ENCODE measurements around the gene IKBIP. TPM values are rescaled to one million over a fixed set of nuclear protein-coding genes. Genes with fewer than 3 reads are reported as not detected.
"Not testable (repeated sequence)": the region's sequence is repeated elsewhere in the genome, so short reads cannot be mapped to it uniquely, and the experiment has no call there.

Gene IKBIP
- total RNA-seq, 2 experiments from 2014 or later, result 14.5 to 16.8 TPM

DNA sequence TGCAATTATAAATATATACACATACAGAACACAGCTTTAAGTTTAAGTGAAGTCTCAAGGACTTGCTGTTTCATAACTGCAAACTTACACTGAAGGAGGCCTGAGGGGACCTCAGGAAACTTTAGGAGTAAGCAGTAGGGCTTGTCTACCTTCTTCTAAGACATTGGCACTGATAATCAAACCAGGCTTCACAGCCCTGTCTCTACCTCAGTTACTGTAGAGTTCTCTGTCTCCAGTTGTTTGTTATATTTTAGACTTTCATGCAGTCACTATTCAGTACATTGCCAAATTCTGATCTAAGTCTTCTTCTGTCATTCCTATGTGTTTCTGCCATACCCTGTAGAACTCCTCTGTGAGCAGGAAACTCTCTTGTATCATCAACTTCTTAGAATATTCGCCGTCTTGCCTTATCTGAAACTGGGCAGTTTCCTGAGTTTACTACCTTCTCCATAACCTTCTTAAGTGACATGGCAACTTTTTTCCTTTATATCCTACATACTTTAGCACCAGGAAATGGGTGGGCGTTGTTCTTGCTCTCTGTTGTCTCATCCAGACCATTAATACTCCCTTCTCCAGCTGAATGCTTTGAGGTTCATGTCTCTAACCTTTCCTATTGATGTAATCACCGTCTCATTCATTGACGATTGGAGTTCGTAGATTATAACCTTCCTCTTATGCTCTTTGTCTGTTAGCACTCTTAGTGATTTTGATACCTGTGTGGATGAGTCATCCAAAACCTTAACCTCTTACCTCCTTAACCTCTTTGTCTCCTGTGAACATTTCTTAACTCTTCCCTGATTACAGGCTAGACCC, 11.9 kb upstream of the IKBIP start:
- intact Hi-C loops (cut with micrococcal nuclease), result loop anchor here (1.0 kb wide), 2 partner anchors 11 to 85 kb away; partner anchors contain the start of gene APAF1
- CTCF ChIA-PET, result interaction anchor here (0.5 to 0.6 kb wide), 2 partner anchors 109 to 657 kb away, joined by 3 read pairs; no protein-coding TSS in a partner anchor
- no peaks in the 10 kb centered on the region for H3K9me3 Mint-ChIP-seq
- no peaks in the 10 kb centered on the region for H3K27me3 Mint-ChIP-seq (ENCODE audit: low read depth)
- H3K4me3 Mint-ChIP-seq, result no peak overlapping the region
- H3K4me1 Mint-ChIP-seq (ENCODE audit: low read depth), result peaks cover 13% of the 10 kb centered on the region
- peaks cover 10% of the 10 kb centered on the region for H3K36me3 Mint-ChIP-seq (ENCODE audit: low read depth)
- DNase-seq, result peak; percentile 12
- H3K27ac Mint-ChIP-seq, result peak overlapping the region; percentile 48

DNA sequence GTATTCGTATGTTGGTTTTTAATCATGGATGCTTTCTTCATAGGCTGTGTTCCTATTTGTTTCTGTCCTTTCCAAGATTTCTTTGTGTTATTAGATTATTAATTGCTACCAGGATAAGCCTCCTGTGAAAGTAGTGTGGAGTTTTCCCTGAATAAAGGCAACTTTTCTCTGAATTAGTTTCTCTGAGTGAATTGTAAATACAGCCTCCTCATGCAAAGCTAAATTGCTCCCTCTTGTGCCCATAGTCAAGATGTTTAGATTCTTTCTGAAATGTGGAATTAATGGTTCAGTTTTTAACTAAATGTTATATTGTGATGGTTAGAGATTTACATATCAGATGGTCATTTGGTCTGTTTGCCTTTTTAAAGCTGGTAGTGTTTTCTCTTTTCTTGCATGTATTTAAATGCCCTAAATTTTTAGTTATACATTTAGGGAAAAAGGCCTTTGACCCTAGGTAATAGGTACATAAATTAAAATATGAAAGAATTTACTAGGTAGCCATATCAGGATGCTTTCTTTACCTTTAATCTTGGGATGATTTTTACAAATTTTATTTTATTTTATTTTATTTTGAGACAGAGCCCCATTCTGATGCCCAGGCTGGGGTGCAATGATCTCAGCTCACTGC, 9.4 kb upstream of the IKBIP start:
- Mint-ChIP-seq H3K9me3 (no peaks in the 10 kb centered on the region), H3K4me1 (ENCODE audit: low read depth) (peaks cover 15% of the 10 kb centered on the region), H3K36me3 (ENCODE audit: low read depth) (peaks cover 14% of the 10 kb centered on the region), H3K4me3 (no peak overlapping the region), H3K27ac (no peak overlapping the region), H3K27me3 (ENCODE audit: low read depth) (no peaks in the 10 kb centered on the region)
- no peak for DNase-seq
- CTCF ChIA-PET, result interaction anchor here (0.6 to 1.1 kb wide), 7 partner anchors 16 to 164 kb away, joined by 3 to 6 read pairs (median 3); no protein-coding TSS in a partner anchor
- intact Hi-C loops (cut with micrococcal nuclease), result loop anchor here (1.0 to 2.0 kb wide), 4 partner anchors 47 to 229 kb away; no protein-coding TSS in a partner anchor

DNA sequence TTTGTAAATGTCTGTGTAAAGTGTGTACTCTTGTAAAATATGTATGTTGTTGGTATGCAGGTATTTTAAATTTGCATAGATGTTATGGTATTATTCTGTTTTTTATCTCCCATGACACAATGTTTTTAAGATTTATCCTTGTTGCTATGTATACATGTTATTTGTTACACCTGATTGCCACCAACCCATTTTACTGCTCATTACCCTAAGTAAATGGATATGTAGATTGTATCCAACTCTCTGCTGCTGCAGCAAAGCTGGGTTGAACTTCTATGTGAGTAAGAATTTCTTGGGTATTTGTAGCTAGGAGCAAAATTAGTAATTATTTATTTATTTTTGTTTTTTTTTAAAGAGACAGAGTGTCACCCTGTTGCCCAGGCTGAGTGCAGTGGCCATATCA, 6.7 kb upstream of the IKBIP start:
- H3K36me3 Mint-ChIP-seq (ENCODE audit: low read depth), result peaks cover 10% of the 10 kb centered on the region
- CTCF ChIA-PET, result interaction anchor here (0.7 to 4.1 kb wide), 2 partner anchors 82 to 85 kb away, joined by 3 to 23 read pairs; no protein-coding TSS in a partner anchor
- no peak for DNase-seq
- H3K27me3 Mint-ChIP-seq (ENCODE audit: low read depth), result no peaks in the 10 kb centered on the region
- intact Hi-C loops (cut with micrococcal nuclease), result no loop called here
- no peaks in the 10 kb centered on the region for H3K9me3 Mint-ChIP-seq
- H3K27ac Mint-ChIP-seq, result no peak overlapping the region
- no peak overlapping the region for H3K4me3 Mint-ChIP-seq
- H3K4me1 Mint-ChIP-seq (ENCODE audit: low read depth), result peaks cover 14% of the 10 kb centered on the region

GRCh38 chr12:98646294-98647090, 1.9 kb upstream of the IKBIP start:
- CTCF ChIA-PET, result interaction anchor here (0.6 to 1.6 kb wide), 5 partner anchors 15 to 352 kb away, joined by 3 to 5 read pairs (median 3); partner anchors contain the start of gene SLC25A3
- Mint-ChIP-seq H3K36me3 (ENCODE audit: low read depth) (peaks cover 12% of the 10 kb centered on the region), H3K4me1 (ENCODE audit: low read depth) (peaks cover 21% of the 10 kb centered on the region), H3K9me3 (no peaks in the 10 kb centered on the region), H3K27me3 (ENCODE audit: low read depth) (no peaks in the 10 kb centered on the region), H3K4me3 (peak overlapping the region; percentile 96), H3K27ac (no peak overlapping the region)
- DNase-seq, result no peak
- intact Hi-C loops (cut with micrococcal nuclease), result no loop called here

GRCh38 chr12:98645572-98646067, 1.0 kb upstream of the IKBIP start:
- Mint-ChIP-seq H3K4me3 (peak overlapping the region; percentile 96), H3K27me3 (ENCODE audit: low read depth) (no peaks in the 10 kb centered on the region), H3K27ac (peak overlapping the region; percentile 80), H3K36me3 (ENCODE audit: low read depth) (peaks cover 10% of the 10 kb centered on the region), H3K4me1 (ENCODE audit: low read depth) (peaks cover 24% of the 10 kb centered on the region), H3K9me3 (peaks cover 1% of the 10 kb centered on the region)
- intact Hi-C loops (cut with micrococcal nuclease), result loop anchor here (1.0 to 2.0 kb wide), 9 partner anchors 11 to 1555 kb away; partner anchors contain the start of genes ACTR6 and SLC25A3
- CTCF ChIA-PET, result interaction anchor here (1.0 to 1.6 kb wide), 4 partner anchors 16 to 353 kb away, joined by 3 to 5 read pairs (median 4); partner anchors contain the start of gene SLC25A3
- DNase-seq, result peak; percentile 15

DNA sequence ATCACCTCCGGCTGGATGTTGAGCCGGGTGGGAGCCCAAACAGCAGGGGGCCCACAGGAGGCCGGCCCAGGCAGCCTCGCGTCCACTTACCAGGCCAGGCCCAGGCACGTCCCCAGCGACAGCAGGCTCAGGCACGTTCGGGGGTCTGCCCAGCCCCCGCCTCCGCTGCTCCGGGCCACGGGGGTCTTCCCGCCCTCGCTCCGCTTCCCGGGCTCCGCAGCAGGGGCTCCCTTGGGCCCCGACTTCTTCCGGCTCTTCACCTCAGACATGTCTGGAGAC, 216 bp downstream of the IKBIP start:
- intact Hi-C loops (cut with micrococcal nuclease), result loop anchor here (2.0 kb wide), 3 partner anchors 78 to 220 kb away; no protein-coding TSS in a partner anchor
- peaks cover 1% of the 10 kb centered on the region for H3K9me3 Mint-ChIP-seq
- DNase-seq, result no peak
- CTCF ChIA-PET, result interaction anchor here (0.6 to 1.1 kb wide), 5 partner anchors 49 to 135 kb away, joined by 3 to 5 read pairs (median 4); partner anchors contain the start of gene SLC25A3
- peaks cover 6% of the 10 kb centered on the region for H3K36me3 Mint-ChIP-seq (ENCODE audit: low read depth)
- H3K4me3 Mint-ChIP-seq, result peak overlapping the region; percentile 96
- no peaks in the 10 kb centered on the region for H3K27me3 Mint-ChIP-seq (ENCODE audit: low read depth)
- H3K27ac Mint-ChIP-seq, result peak overlapping the region; percentile 95
- peaks cover 24% of the 10 kb centered on the region for H3K4me1 Mint-ChIP-seq (ENCODE audit: low read depth)

DNA sequence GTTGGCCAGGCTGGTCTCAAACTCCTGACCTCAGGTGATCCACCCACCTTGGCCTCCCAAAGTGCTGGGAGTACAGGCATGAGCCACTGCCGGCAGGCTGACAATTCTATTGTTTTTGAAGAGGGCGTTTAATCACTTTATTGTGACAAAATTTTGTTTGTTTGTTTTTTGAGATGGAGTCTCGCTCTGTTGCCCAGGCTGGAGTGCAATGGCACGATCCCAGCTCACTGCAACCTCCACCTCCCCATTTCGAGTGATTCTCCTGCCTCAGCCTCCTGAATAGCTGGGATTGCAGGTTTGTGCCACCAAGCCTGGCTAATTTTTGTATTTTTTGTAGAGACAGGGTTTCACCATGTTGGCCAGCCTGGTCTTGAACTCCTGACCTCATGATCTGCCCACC, 1.8 kb downstream of the IKBIP start:
- H3K27me3 Mint-ChIP-seq (ENCODE audit: low read depth); H3K36me3 Mint-ChIP-seq (ENCODE audit: low read depth); DNase-seq; CTCF ChIA-PET; H3K9me3 Mint-ChIP-seq; intact Hi-C loops (cut with micrococcal nuclease); H3K27ac Mint-ChIP-seq: not testable (repeated sequence)
- peak overlapping the region; percentile 96 for H3K4me3 Mint-ChIP-seq
- peaks cover 18% of the 10 kb centered on the region for H3K4me1 Mint-ChIP-seq (ENCODE audit: low read depth)

DNA sequence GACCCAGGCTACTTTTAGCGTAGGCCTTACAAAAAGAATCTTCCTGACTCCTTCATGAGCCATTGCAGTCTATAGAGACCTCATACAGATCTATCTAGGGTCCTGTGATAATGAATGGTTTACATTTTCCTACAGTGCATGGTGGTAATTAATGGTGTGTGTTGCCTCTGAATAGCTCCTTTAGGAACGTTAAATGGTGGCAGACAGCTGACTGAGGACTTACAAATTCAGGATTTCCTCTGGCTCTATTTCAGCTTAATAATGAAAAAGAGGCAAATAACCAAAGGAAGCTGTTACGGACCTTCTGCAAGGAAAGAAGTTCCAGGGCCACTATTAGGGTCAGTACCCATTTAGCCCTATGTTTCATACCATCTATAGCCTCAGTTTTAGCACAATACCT, 5.1 kb downstream of the IKBIP start:
- H3K27me3 Mint-ChIP-seq (ENCODE audit: low read depth), result no peaks in the 10 kb centered on the region
- H3K4me1 Mint-ChIP-seq (ENCODE audit: low read depth), result peaks cover 12% of the 10 kb centered on the region
- no peak overlapping the region for H3K27ac Mint-ChIP-seq
- no peak overlapping the region for H3K4me3 Mint-ChIP-seq
- H3K36me3 Mint-ChIP-seq (ENCODE audit: low read depth), result peaks cover 10% of the 10 kb centered on the region
- intact Hi-C loops (cut with micrococcal nuclease), result no loop called here
- H3K9me3 Mint-ChIP-seq, result peaks cover 1% of the 10 kb centered on the region
- CTCF ChIA-PET, result interaction anchor here (1.2 to 2.1 kb wide), 2 partner anchors 72 to 359 kb away, joined by 4 to 11 read pairs; no protein-coding TSS in a partner anchor
- DNase-seq, result no peak

DNA sequence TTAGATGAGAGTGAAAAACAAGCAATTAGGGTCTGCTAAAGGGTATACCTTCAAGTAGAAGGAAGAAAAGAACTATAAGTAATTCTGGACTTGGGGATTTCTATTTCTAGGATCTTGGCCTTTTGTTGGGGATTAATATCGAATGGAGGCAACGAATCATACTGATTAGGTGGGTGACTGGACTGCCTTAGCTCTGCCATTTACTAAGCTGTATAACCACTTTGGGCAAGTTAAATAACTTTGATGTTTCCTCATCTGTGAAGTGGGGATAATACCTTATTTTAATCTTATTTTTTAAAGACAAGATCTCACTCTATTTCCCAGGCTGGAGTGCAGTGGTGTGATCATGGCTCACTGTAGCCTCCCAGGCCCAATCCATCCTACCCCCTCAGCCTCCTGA, 6.6 kb downstream of the IKBIP start:
- Mint-ChIP-seq H3K4me3 (no peak overlapping the region), H3K9me3 (peaks cover 1% of the 10 kb centered on the region), H3K27ac (no peak overlapping the region), H3K4me1 (ENCODE audit: low read depth) (peaks cover 7% of the 10 kb centered on the region), H3K36me3 (ENCODE audit: low read depth) (peaks cover 15% of the 10 kb centered on the region), H3K27me3 (ENCODE audit: low read depth) (no peaks in the 10 kb centered on the region)
- intact Hi-C loops (cut with micrococcal nuclease), result no loop called here
- CTCF ChIA-PET, result interaction anchor here (1.3 to 1.8 kb wide), 2 partner anchors 14 to 71 kb away, joined by 3 to 7 read pairs; no protein-coding TSS in a partner anchor
- DNase-seq, result no peak

GRCh38 chr12:98637068-98637467, 7.5 kb downstream of the IKBIP start:
- no peaks in the 10 kb centered on the region for H3K27me3 Mint-ChIP-seq (ENCODE audit: low read depth)
- intact Hi-C loops (cut with micrococcal nuclease), result no loop called here
- CTCF ChIA-PET, result no interaction called here
- peaks cover 5% of the 10 kb centered on the region for H3K4me1 Mint-ChIP-seq (ENCODE audit: low read depth)
- H3K36me3 Mint-ChIP-seq (ENCODE audit: low read depth), result peaks cover 18% of the 10 kb centered on the region
- H3K9me3 Mint-ChIP-seq, result peaks cover 1% of the 10 kb centered on the region
- no peak for DNase-seq
- no peak overlapping the region for H3K4me3 Mint-ChIP-seq
- no peak overlapping the region for H3K27ac Mint-ChIP-seq

DNA sequence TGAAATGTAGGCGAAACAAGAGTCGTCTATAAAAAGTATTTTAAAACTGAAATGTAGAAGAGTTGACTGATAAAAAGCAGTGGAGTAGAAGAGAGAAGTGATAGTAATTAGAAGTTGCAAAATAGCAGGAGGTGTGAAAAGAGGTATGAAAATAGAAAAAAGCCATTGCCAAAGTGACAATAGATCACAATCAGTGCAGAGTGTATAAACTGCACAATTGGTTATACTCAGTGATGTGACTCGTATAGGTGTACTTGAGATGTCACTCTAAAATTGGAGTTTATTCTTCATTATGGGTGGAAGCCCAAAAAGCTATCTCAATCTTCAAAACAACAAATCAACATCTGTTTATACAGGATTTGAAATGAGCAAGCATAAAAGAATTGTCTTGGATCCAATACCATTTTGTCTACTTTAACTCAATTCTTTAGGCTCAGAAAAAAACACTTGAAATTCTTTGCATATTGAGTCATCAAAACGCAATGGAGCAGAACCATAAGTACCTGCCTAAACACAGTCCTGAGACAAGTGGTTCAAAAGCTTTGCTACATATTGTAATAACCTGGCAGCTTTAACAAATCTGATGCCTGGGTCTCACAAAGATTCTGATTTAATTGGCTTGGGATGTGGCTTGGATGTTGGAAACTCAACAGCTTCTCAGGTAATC, 8.8 kb downstream of the IKBIP start:
- no peaks in the 10 kb centered on the region for H3K9me3 Mint-ChIP-seq
- peaks cover 17% of the 10 kb centered on the region for H3K36me3 Mint-ChIP-seq (ENCODE audit: low read depth)
- no peak overlapping the region for H3K4me3 Mint-ChIP-seq
- no peak for DNase-seq
- CTCF ChIA-PET, result no interaction called here
- intact Hi-C loops (cut with micrococcal nuclease), result no loop called here
- no peak overlapping the region for H3K27ac Mint-ChIP-seq
- no peaks in the 10 kb centered on the region for H3K4me1 Mint-ChIP-seq (ENCODE audit: low read depth)
- H3K27me3 Mint-ChIP-seq (ENCODE audit: low read depth), result no peaks in the 10 kb centered on the region

All from activated naive CD4-positive, alpha-beta T cell treated with anti-CD3 and anti-CD28 coated beads for 36 hours (primary cell).